Thyroid gland (tissue), 4 donors: ENCODE measurements around the gene ZNF189.

Experiments used
- CTCF ChIP-seq, 6 experiments: fragments of 200-600 bp in 3 of 6; fragments of 450-650 bp in 3 of 6; sonication (generic) in 3 of 6; IDR thresholded peaks; one replicate each; pipeline ENCODE4 v1.5.1; 2016 to 2019; ENCODE audit warnings: antibody characterized with exemption in 6 of 6, mild to moderate bottlenecking in 2 of 6, inconsistent platforms in 1 of 6, moderate library complexity in 1 of 6
- POLR2A ChIP-seq, 2 donors: fragments of 450-650 bp; IDR thresholded peaks; one replicate each; pipeline ENCODE4 v1.6.1; 2017; ENCODE audit warnings: antibody characterized with exemption in 2 of 2, mild to moderate bottlenecking in 2 of 2, moderate library complexity in 1 of 2

- TF ChIP-seq CTCF (IDR thresholded peaks at IDR 0.05) (no peak), POLR2A (IDR thresholded peaks at IDR 0.05) (no peak)
These were observed 42.1 kb downstream of the ZNF189 start for GRCh38 chr9:101440714-101441230.
